Hepatocyte (in vitro differentiated cells): ENCODE results near the gene PTPN18. TPM values are rescaled to one million over a fixed set of nuclear protein-coding genes. Genes with fewer than 3 reads are reported as not detected.

Source experiments
- DNase-seq: peaks from one replicate; pipeline ENCODE4 v3.0.0-alpha.2; 2016; ENCODE audit warnings: low spot score
- H2AFZ ChIP-seq: fragments of 200-600 bp; sonication (generic); 2 replicates; pipeline ENCODE4 v1.6.0; 2016; ENCODE audit warnings: antibody characterized with exemption, mild to moderate bottlenecking
- H3K27ac ChIP-seq: fragments of 200-600 bp; sonication (generic); 2 replicates; pipeline ENCODE4 v1.5.1; 2016; ENCODE audit warnings: mild to moderate bottlenecking
- H3K27me3 ChIP-seq: fragments of 200-600 bp; sonication (generic); 2 replicates; pipeline ENCODE4 v1.6.1; 2016
- H3K36me3 ChIP-seq: fragments of 200-600 bp; sonication (generic); replicated peaks from 2 replicates; pipeline ENCODE4 v1.5.1; 2016; ENCODE audit warnings: low read depth; ENCODE audit not compliant: insufficient read depth
- H3K4me1 ChIP-seq: fragments of 200-600 bp; sonication (generic); 2 replicates; pipeline ENCODE4 v1.5.1; 2016; ENCODE audit warnings: mild to moderate bottlenecking, moderate library complexity; ENCODE audit not compliant: insufficient read depth
- H3K4me2 ChIP-seq: fragments of 200-600 bp; sonication (generic); 2 replicates; pipeline ENCODE4 v1.6.0; 2016
- H3K4me3 ChIP-seq: fragments of 200-600 bp; sonication (generic); 2 replicates; pipeline ENCODE4 v1.5.1; 2016; ENCODE audit warnings: mild to moderate bottlenecking
- H3K79me2 ChIP-seq: fragments of 200-600 bp; sonication (generic); 2 replicates; pipeline ENCODE4 v1.6.0; 2017; ENCODE audit warnings: mild to moderate bottlenecking
- H3K9me2 ChIP-seq: fragments of 200-600 bp; sonication (generic); replicated peaks from 2 replicates; pipeline ENCODE4 v1.6.0; 2017; ENCODE audit warnings: mild to moderate bottlenecking; ENCODE audit not compliant: insufficient read depth
- H3K9me3 ChIP-seq: fragments of 200-600 bp; sonication (generic); 2 replicates; pipeline ENCODE4 v1.5.1; 2016; ENCODE audit warnings: low read depth, mild to moderate bottlenecking
- H4K20me1 ChIP-seq: fragments of 200-600 bp; sonication (generic); 2 replicates; pipeline ENCODE4 v1.6.0; 2016; ENCODE audit warnings: mild to moderate bottlenecking; ENCODE audit not compliant: insufficient read depth, poor library complexity, severe bottlenecking
- CTCF ChIP-seq: fragments of 200-600 bp; sonication (generic); IDR thresholded peaks from 2 replicates; pipeline ENCODE4 v1.5.1; 2016; ENCODE audit warnings: antibody characterized with exemption, mild to moderate bottlenecking; ENCODE audit not compliant: poor library complexity
- EZH2 ChIP-seq: fragments of 200-600 bp; sonication (generic); IDR thresholded peaks from 2 replicates; pipeline ENCODE4 v1.6.1; 2016; ENCODE audit warnings: antibody characterized with exemption, mild to moderate bottlenecking, borderline replicate concordance
- EZH2phosphoT487 ChIP-seq: fragments of 200-600 bp; sonication (generic); IDR thresholded peaks from one replicate; pipeline ENCODE4 v1.6.1; 2018; ENCODE audit warnings: antibody characterized with exemption, mild to moderate bottlenecking, low read depth, moderate library complexity; ENCODE audit not compliant: unreplicated experiment, severe bottlenecking
- WGBS: methylation state at CpG from one replicate; pipeline ENCODE4 v1.1.6; 2016; ENCODE audit warnings: low lambda C conversion rate; ENCODE audit errors: missing lambda C conversion rate; 5-methylcytosine and 5-hydroxymethylcytosine counted together
- polyA plus RNA-seq: library from polyadenylated mRNA; unstranded; fragments of >200 nt; fragmentation: Nextera tagmentation; extraction: Ambion mirVana; gene quantifications from 2 replicates; pipeline ENCODE4 v1.2.1, GENCODE V29; 2016
- total RNA-seq: library from RNA; depleted of rRNA; stranded (reverse); fragments of >200 nt; gene quantifications from 2 replicates; pipeline ENCODE4 v1.2.3, GENCODE V29; 2014

Gene PTPN18
- total and polyA plus RNA-seq, 2 experiments from 2014 or later = 34.7 to 34.8 TPM

GRCh38 chr2:130363479-130363878, 7.6 kb downstream of the PTPN18 start:
- no peak overlapping the region for H3K4me2 ChIP-seq
- no peaks in the 10 kb centered on the region for H4K20me1 ChIP-seq
- H3K36me3 ChIP-seq = no peaks in the 10 kb centered on the region
- no peak overlapping the region for H3K4me3 ChIP-seq
- H3K4me1 ChIP-seq = no peaks in the 10 kb centered on the region
- no peak for TF ChIP-seq CTCF
- no peak for TF ChIP-seq EZH2phosphoT487
- TF ChIP-seq EZH2 = no peak
- H3K27ac ChIP-seq = no peak overlapping the region
- no peaks in the 10 kb centered on the region for H3K79me2 ChIP-seq
- DNase-seq = no peak
- no peak overlapping the region for H2AFZ ChIP-seq
- no peaks in the 10 kb centered on the region for H3K27me3 ChIP-seq
- no peaks in the 10 kb centered on the region for H3K9me2 ChIP-seq
- no peaks in the 10 kb centered on the region for H3K9me3 ChIP-seq

- no peak for TF ChIP-seq CTCF
- no peak for TF ChIP-seq EZH2
- TF ChIP-seq EZH2phosphoT487 = no peak
- Histone ChIP-seq H2AFZ (no peak overlapping the region), H3K79me2 (no peaks in the 10 kb centered on the region), H3K27me3 (no peaks in the 10 kb centered on the region), H3K4me3 (no peak overlapping the region), H4K20me1 (no peaks in the 10 kb centered on the region), H3K4me2 (no peak overlapping the region), H3K36me3 (no peaks in the 10 kb centered on the region), H3K9me2 (no peaks in the 10 kb centered on the region), H3K4me1 (no peaks in the 10 kb centered on the region), H3K9me3 (no peaks in the 10 kb centered on the region), H3K27ac (no peak overlapping the region)
- no peak for DNase-seq
- 82% methylated on average over 2 of the region's 2 CpGs for WGBS
Observed at GRCh38 chr2:130365075-130365474, 9.2 kb downstream of the PTPN18 start.

- Histone ChIP-seq H4K20me1 (no peaks in the 10 kb centered on the region), H3K4me1 (no peaks in the 10 kb centered on the region), H2AFZ (no peak overlapping the region), H3K9me2 (no peaks in the 10 kb centered on the region), H3K27ac (no peak overlapping the region), H3K27me3 (no peaks in the 10 kb centered on the region), H3K4me3 (no peak overlapping the region), H3K36me3 (no peaks in the 10 kb centered on the region), H3K9me3 (no peaks in the 10 kb centered on the region), H3K79me2 (peaks cover under 1% of the 10 kb centered on the region), H3K4me2 (no peak overlapping the region)
- 86% methylated on average over 2 of the region's 2 CpGs for WGBS
- DNase-seq = no peak
- no peak for TF ChIP-seq CTCF
- no peak for TF ChIP-seq EZH2
- no peak for TF ChIP-seq EZH2phosphoT487
Observed at GRCh38 chr2:130365963-130366362, 10.1 kb downstream of the PTPN18 start.

DNA sequence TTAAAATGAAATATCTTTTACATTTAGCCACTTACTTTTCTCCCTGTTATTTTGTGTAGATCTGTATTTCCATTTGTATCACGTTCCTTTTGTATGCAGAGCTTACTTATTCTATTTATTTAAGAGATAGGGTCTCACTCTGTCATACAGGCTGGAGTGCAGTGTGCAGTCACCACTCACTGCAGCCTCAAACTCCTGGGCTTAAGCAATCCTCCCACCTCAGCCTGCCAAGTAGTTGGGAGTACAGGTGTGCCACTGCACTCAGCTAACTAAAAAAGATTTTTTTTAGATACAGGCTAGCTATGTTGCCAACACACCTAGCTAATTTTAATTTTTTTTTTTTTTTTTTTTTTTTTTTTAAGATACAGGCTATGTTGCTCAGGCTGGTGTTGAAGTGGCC, 10.9 kb downstream of the PTPN18 start:
- no peaks in the 10 kb centered on the region for H3K36me3 ChIP-seq
- H3K27me3 ChIP-seq = no peaks in the 10 kb centered on the region
- H3K9me3 ChIP-seq = no peaks in the 10 kb centered on the region
- TF ChIP-seq EZH2phosphoT487 = no peak
- no peak for TF ChIP-seq EZH2
- TF ChIP-seq CTCF = no peak
- H4K20me1 ChIP-seq = no peaks in the 10 kb centered on the region
- WGBS = 71% methylated on average over 1 of the region's 1 CpG
- DNase-seq = no peak
- H3K4me2 ChIP-seq = no peak overlapping the region
- peaks cover 5% of the 10 kb centered on the region for H3K79me2 ChIP-seq
- H3K27ac ChIP-seq = no peak overlapping the region
- H2AFZ ChIP-seq = no peak overlapping the region
- H3K9me2 ChIP-seq = no peaks in the 10 kb centered on the region
- no peaks in the 10 kb centered on the region for H3K4me1 ChIP-seq
- H3K4me3 ChIP-seq = no peak overlapping the region
